ENCODE data around the gene KCNN4. TPM values are rescaled to one million over a fixed set of nuclear protein-coding genes. Genes with fewer than 3 reads are reported as not detected.

The KCNN4 gene
- total and polyA plus RNA-seq, 10 of the 15 experiments (the other 5 are each of a cell fraction or from before 2014, with no cell fraction given) = 1.4 to 112 (median 77.9) TPM

GRCh38 chr19:43747557-43748204 is 33.1 kb downstream of the KCNN4 start (continued):
- TF ChIP-seq CEBPZ (IDR thresholded peaks at IDR 0.05; ENCODE audit: low read depth, low read length) (no peak), BCL3 (IDR thresholded peaks at IDR 0.05; ENCODE audit: borderline replicate concordance, insufficient read depth, low read depth, low read length, poor library complexity, severe bottlenecking) (peak; percentile 58), IKZF1 (conservative IDR thresholded peaks at IDR 0.05) (peak; percentile 82), HDAC6 (IDR thresholded peaks at IDR 0.05; ENCODE audit: unreplicated experiment) (no peak), JUNB (IDR thresholded peaks at IDR 0.05) (0 out of 2 replicates have a peak, but pooled peaks have one; percentile 11), MTA2 (IDR thresholded peaks at IDR 0.05; ENCODE audit: low read depth) (no peak), TCF7 (IDR thresholded peaks at IDR 0.05; ENCODE audit: borderline replicate concordance) (no peak), TARDBP (IDR thresholded peaks at IDR 0.05; ENCODE audit: borderline replicate concordance) (no peak), ZZZ3 (IDR thresholded peaks at IDR 0.05; ENCODE audit: control insufficient read depth, insufficient read length, low read depth) (no peak), POU2F2 (IDR thresholded peaks at IDR 0.05; ENCODE audit: borderline replicate concordance, low read depth, low read length) (no peak), BRCA1 (IDR thresholded peaks at IDR 0.05; ENCODE audit: low read depth, low read length) (no peak), RB1 (IDR thresholded peaks at IDR 0.05; ENCODE audit: borderline replicate concordance) (no peak), SUZ12 (IDR thresholded peaks at IDR 0.05; ENCODE audit: unreplicated experiment) (no peak), NR2C2 (IDR thresholded peaks at IDR 0.05; ENCODE audit: borderline replicate concordance, control insufficient read depth, insufficient read length, low read depth) (no peak), ZBTB4 (CRISPR knock-in tag; IDR thresholded peaks at IDR 0.05) (no peak), ZSCAN29 (IDR thresholded peaks at IDR 0.05) (no peak), PAX8 (IDR thresholded peaks at IDR 0.05) (no peak)
- TF ChIP-seq, protein P1, sequence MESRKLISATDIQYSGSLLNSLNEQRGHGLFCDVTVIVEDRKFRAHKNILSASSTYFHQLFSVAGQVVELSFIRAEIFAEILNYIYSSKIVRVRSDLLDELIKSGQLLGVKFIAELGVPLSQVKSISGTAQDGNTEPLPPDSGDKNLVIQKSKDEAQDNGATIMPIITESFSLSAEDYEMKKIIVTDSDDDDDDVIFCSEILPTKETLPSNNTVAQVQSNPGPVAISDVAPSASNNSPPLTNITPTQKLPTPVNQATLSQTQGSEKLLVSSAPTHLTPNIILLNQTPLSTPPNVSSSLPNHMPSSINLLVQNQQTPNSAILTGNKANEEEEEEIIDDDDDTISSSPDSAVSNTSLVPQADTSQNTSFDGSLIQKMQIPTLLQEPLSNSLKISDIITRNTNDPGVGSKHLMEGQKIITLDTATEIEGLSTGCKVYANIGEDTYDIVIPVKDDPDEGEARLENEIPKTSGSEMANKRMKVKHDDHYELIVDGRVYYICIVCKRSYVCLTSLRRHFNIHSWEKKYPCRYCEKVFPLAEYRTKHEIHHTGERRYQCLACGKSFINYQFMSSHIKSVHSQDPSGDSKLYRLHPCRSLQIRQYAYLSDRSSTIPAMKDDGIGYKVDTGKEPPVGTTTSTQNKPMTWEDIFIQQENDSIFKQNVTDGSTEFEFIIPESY (IDR thresholded peaks at IDR 0.05) = no peak
- TF ChIP-seq, protein P2, sequence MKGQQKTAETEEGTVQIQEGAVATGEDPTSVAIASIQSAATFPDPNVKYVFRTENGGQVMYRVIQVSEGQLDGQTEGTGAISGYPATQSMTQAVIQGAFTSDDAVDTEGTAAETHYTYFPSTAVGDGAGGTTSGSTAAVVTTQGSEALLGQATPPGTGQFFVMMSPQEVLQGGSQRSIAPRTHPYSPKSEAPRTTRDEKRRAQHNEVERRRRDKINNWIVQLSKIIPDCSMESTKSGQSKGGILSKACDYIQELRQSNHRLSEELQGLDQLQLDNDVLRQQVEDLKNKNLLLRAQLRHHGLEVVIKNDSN (IDR thresholded peaks at IDR 0.05; ENCODE audit: borderline replicate concordance, extremely low read length, insufficient read depth, low read depth, low read length) = no peak
